ENCODE measurements around the gene DKK3.
"Not testable (repeated sequence)": the region's sequence is repeated elsewhere in the genome, so short reads cannot be mapped to it uniquely, and the experiment has no call there.

GRCh38 chr11:12040719-12041118 lies 32.3 kb upstream of the DKK3 start:
- not testable (repeated sequence) for TF ChIP-seq CTCF (IDR thresholded peaks at IDR 0.05; ENCODE audit: insufficient read depth, low read length, poor library complexity, severe bottlenecking); EZH2phosphoT487 (conservative IDR thresholded peaks at IDR 0.05; ENCODE audit: low read length)
